Ovary (tissue), 3 donors: ENCODE results near the gene SLC9B2.

Experiments used
- CTCF ChIP-seq, 3 donors: fragments of 450-650 bp in 2 of 3; fragments of 200-600 bp in 1 of 3; IDR thresholded peaks; one replicate each; pipeline versions ENCODE4 v1.5.1 to v1.8.0; 2016 to 2022; ENCODE audit warnings: antibody characterized with exemption in 3 of 3, mild to moderate bottlenecking in 1 of 3
- EP300 ChIP-seq: sonication (generic); formaldehyde crosslinking; IDR thresholded peaks from one replicate; pipeline ENCODE4 v1.6.1; 2017; ENCODE audit warnings: antibody characterized with exemption
- POLR2A ChIP-seq: fragments of 450-650 bp; IDR thresholded peaks from one replicate; pipeline ENCODE4 v1.6.1; 2017; ENCODE audit warnings: antibody characterized with exemption, mild to moderate bottlenecking, moderate library complexity
- donor health status: DM: no; HTN: no; CAD: no.

DNA sequence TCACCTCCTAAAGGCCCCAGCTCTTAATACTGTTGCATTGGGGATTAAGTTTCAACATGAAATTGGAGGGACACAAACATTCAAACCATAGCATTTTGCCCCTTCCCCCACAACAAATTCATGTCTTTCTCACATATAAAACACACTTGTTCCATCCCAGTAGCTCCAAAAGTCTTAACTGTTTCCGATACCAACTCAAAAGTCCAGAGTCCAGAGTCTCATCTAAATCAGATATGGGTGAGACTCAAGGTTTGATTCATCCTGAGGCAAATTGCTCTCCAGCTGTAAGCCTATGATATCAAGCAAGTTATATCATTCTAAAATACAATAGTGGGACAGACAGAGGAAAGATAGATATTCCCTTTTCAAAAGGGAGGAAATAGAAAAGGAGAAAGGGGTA lies 65.8 kb downstream of the SLC9B2 start:
- TF ChIP-seq CTCF (IDR thresholded peaks at IDR 0.05) (no peak), EP300 (no peak), POLR2A (no peak)
